ENCODE results near the gene ATP1A2.
"Not testable (repeated sequence)": the region's sequence is repeated elsewhere in the genome, so short reads cannot be mapped to it uniquely, and the experiment has no call there.

Gene ATP1A2

DNA sequence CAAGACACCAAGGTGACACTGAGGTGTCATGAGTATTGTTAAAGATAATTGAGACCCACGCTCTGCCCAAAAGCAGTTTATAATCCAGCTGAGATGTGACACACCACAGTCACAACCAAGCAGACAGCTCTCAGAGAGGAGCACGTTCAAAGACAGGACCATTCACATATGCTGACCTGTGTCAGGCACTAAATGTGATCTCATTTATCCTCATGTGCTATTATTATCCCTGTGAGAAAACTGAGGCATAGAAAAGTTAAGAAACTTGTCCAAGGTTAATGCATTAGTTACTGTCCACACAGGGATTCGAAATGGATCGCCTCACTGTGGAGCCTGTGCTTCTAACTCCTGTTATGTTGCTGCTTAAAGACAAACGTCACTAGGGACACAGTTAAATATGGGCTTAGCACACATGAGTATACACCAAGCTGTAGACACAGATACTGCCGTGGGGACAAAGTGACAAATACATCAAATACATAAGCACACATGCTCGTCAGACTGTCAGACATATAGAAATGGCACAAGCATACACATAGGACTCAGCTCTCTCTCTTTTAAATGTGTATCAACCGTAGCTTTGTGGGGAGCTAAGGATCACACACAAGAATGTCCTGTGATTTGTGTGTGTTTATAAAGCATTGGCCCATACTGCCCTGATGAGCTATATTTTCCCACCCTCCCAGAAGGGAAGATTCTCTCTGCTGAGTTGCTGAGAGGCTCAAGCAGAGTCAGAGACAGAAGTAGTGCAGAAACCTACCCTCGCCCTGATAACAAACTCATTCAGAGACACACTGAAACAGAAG is 13.6 kb upstream of the ATP1A2 start:
- no peak for DNase-seq

GRCh38 chr1:160103658-160104408 is 11.7 kb upstream of the ATP1A2 start:
- no peak for DNase-seq

GRCh38 chr1:160104486-160104885 is 11.1 kb upstream of the ATP1A2 start:
- DNase-seq, result no peak

GRCh38 chr1:160105155-160105554 is 10.4 kb upstream of the ATP1A2 start:
- no peak for DNase-seq

DNA sequence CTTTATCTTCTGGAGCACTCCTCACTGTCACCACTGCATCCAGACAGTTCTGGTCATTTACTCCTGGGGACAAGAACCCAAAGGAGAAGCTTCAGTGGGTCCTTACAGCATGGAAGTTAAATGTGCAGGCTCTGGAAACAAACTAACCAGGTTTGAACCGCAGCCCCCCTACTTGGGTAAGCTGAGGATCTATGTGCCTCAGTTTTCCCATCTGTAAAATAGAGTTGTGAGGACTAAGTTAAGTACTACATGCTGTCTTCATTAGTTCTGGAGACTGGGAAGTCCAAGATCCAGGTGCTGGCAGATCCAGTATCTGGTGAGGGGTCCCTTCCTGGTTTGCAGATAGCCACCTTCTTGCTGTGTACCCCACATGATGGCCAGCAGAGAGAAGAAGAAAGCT is 8.0 kb upstream of the ATP1A2 start:
- no peak for DNase-seq

- DNase-seq, result peak; percentile 76
These were observed 6.5 kb upstream of the ATP1A2 start for GRCh38 chr1:160108888-160109662.

DNA sequence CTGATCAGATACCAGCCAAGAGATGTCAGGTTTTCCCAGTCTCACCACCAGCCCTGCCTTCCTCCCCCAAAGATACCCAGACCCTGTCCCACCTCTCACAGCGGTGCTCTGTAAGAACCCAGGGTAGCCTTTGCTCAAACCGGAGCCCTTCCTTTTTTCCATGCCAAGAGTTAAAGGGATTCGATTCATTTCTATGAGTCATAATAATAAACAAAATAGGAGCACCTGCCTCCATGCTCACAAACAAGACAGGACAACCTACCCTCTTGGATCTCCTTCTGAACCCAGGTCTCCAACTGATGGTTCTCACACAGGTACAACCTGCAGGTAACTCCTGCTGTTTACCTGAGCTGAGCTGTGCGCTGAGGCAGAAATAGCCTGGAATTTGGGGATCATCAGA is 5.9 kb upstream of the ATP1A2 start:
- no peak for DNase-seq

GRCh38 chr1:160111462-160111861 is 4.1 kb upstream of the ATP1A2 start:
- DNase-seq, result not testable (repeated sequence)

- peak; percentile 63 for DNase-seq
These were observed 3.2 kb upstream of the ATP1A2 start for GRCh38 chr1:160112357-160112756.

- no peak for DNase-seq
These were observed 2.2 kb upstream of the ATP1A2 start for GRCh38 chr1:160113407-160113806.

GRCh38 chr1:160114085-160114484 is 1.5 kb upstream of the ATP1A2 start:
- DNase-seq, result no peak

DNA sequence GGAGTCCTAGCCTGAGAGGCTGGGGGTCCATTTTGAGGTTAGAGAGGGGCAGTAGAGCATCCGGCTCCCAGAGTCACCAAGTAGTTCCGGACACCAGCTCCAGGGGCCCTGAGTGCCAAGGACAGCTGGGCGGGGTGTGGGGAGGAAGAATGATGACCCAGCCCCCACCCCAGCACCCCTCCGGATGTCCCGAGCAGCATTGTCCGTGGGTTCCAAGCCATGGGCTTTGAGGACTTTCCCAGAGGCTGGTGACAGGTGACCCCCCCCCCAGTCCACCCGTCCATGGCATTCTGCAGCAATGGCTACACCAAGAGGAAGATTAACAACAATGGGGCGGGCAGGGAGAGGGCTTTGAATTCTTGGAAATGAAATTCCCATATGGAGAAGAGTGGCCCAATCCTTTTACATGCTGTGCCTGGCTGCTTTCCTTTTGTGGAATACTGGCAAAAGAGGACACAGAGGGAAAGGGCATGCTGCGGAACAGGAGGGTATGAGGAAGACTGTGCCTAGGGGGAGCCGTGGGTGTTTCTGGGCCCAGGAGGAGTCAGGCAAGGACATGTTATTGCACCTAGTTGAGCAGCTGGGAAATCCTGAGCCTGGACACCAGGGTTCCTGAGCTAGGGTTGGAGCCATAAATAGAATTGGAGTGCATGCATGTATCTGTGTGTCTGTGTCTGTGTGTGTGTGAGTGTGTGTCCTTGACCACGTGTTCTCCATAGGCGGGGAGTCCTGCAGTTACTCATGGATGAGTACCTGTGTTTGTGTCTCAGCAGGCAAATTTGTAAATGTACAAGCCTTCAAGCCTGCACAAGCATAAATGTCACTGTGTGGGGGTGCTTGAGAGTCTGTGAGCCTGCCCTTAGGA is 956 bp downstream of the ATP1A2 start:
- DNase-seq, result peak; percentile 79

DNA sequence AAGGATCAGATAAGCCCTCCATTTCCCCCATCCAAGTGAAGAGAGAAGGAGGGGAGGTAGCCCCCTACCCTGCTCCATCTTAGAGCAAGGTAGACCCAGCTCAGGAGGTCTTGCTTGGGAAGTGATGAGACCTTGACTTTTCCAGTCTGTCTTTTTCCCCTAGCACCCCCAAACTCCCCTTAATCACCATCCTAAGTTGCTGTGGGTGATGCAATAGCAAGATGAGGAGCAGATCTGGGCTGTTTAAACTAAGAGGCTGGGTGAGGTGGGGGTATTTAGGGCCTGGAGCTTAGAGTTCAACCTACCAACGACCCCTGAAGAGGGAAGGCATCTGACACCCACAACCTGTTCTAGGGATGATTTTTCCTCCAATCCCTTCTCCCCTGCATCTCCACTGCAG is 1.7 kb downstream of the ATP1A2 start:
- no peak for DNase-seq

DNA sequence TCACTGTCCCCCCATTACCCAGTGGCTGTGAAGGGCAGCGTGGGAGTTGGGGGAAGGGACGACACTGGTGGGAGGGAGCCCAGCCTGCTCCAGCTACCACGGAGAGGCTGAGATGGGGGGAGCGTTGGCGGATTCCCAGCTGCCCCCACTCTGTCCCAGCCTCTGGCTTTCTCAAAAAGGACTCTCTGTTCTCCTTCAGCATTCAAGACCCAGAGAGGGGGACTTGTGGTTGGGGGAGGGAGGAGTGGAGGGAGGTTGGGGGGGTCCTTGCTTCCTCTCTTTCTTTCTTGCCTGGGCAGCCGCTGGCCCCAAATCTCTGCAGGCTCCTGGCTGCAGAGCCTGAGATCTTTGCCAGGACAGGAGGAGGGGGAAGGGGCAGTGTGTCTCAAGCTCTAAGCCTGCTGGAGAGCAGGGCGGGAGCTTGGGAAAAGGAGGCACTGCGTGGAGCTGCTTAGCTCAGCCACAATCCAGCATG is 2.2 kb downstream of the ATP1A2 start:
- DNase-seq, result peak; percentile 76

DNA sequence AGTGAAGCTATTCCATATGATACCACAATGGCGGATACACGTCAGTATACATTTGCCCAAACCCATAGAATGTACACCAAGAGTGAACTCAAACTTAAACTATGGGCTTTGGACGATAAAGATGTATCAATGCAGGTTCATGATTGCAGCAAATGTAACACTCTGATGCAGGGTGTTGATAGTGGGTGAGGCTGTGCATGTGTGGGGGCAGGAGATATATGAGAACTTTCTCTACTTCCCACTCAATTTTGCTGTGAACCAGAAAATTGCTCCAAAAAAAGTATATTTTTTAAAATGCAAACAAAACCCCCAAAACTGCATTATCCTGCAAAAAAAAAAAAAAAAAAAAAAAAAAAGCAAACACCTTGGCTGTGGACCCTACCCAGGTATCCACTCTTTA is 3.4 kb downstream of the ATP1A2 start:
- no peak for DNase-seq

GRCh38 chr1:160120797-160121196 is 5.2 kb downstream of the ATP1A2 start:
- DNase-seq, result no peak

- DNase-seq, result no peak
These were observed 5.8 kb downstream of the ATP1A2 start for GRCh38 chr1:160121388-160121787.

DNA sequence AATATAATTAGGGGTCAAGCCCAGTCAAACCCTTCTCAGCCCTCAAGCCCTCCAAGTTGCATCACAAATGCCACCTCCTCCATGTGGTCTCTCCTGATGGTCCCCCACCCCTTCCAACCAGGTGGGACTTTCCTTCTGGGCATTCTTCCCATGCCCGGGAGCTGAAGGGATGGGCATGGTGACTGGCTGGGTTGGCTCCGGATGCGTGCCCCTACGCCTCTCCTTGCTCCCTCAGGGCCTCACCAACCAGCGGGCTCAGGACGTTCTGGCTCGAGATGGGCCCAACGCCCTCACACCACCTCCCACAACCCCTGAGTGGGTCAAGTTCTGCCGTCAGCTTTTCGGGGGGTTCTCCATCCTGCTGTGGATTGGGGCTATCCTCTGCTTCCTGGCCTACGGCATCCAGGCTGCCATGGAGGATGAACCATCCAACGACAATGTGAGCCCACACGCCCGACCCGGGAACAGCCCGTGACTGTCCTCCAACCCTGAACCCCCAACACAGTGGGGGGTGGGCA is 7.5 kb downstream of the ATP1A2 start:
- DNase-seq, result no peak

DNA sequence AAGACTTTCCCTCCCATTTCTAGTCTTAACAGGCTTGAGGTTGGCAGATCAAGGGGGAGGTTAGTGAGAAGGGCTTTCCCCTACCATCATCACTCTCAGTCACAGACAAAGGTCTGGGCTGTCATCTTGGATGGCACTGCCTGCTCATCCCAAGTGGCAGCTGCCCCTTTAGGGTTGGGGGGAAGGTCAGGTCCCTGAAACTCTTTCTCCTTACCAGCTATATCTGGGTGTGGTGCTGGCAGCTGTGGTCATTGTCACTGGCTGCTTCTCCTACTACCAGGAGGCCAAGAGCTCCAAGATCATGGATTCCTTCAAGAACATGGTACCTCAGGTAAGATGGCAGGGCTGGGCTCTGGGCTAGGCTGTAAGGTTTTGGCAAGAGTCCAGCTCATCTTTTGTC is 8.2 kb downstream of the ATP1A2 start:
- DNase-seq, result no peak

- no peak for DNase-seq
These were observed 9.3 kb downstream of the ATP1A2 start for GRCh38 chr1:160124705-160125478.

DNA sequence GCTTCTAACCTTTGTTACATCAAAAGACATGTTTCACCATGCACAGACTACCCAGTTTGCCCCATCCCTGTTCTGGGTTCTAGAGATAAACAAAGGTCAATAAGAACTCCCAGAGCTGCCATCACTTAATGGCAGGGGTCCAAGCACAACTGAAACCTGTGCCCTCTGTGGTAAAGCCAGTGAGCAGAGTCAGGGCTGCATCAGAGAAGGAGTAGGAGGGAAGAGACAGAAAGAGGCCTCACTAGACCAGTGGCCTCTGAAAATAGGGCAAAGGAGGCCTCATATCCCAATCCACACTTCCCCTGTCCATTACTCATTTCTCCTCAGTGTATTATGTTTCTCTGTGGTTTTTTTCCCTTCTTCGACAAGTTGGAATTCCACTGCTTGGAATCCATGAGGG is 10.2 kb downstream of the ATP1A2 start:
- no peak for DNase-seq
